ENCODE measurements around the gene CD27.
"Not testable (repeated sequence)": the region's sequence is repeated elsewhere in the genome, so short reads cannot be mapped to it uniquely, and the experiment has no call there.

Gene CD27

GRCh38 chr12:6444704-6445688 lies at the start of gene CD27:
Gene CD27, plus strand, starts transcription at chr12:6444955. Its CDS starts 141 bp downstream, at chr12:6445096.
- no peak for DNase-seq (ENCODE audit: low spot score)

- no peak for DNase-seq (ENCODE audit: low spot score)
These were observed 48.7 kb upstream of the CD27 start for GRCh38 chr12:6396031-6396430.

GRCh38 chr12:6399884-6400644 lies 44.7 kb upstream of the CD27 start:
- no peak for DNase-seq (ENCODE audit: low spot score)

- DNase-seq (ENCODE audit: low spot score) = no peak
These were observed 40.4 kb upstream of the CD27 start for GRCh38 chr12:6404390-6404789.

- DNase-seq (ENCODE audit: low spot score) = no peak
These were observed 38.8 kb upstream of the CD27 start for GRCh38 chr12:6405963-6406362.

- no peak for DNase-seq (ENCODE audit: low spot score)
These were observed 37.4 kb upstream of the CD27 start for GRCh38 chr12:6407236-6407954.

GRCh38 chr12:6416596-6416995 lies 28.2 kb upstream of the CD27 start:
- DNase-seq (ENCODE audit: low spot score) = no peak

- DNase-seq (ENCODE audit: low spot score) = no peak
These were observed 26.0 kb upstream of the CD27 start for GRCh38 chr12:6418796-6419195.

GRCh38 chr12:6420364-6420763 lies 24.4 kb upstream of the CD27 start:
- no peak for DNase-seq (ENCODE audit: low spot score)

- peak; percentile 92 for DNase-seq (ENCODE audit: low spot score)
These were observed 21.3 kb upstream of the CD27 start for GRCh38 chr12:6423267-6424007.

- DNase-seq (ENCODE audit: low spot score) = no peak
These were observed 20.8 kb upstream of the CD27 start for GRCh38 chr12:6424008-6424347.

- DNase-seq (ENCODE audit: low spot score) = no peak
These were observed 19.9 kb upstream of the CD27 start for GRCh38 chr12:6424866-6425265.

- no peak for DNase-seq (ENCODE audit: low spot score)
These were observed 18.9 kb upstream of the CD27 start for GRCh38 chr12:6425590-6426531.

- no peak for DNase-seq (ENCODE audit: low spot score)
These were observed 17.7 kb upstream of the CD27 start for GRCh38 chr12:6426882-6427671.

GRCh38 chr12:6427796-6428195 lies 17.0 kb upstream of the CD27 start:
- DNase-seq (ENCODE audit: low spot score) = not testable (repeated sequence)

GRCh38 chr12:6428326-6428725 lies 16.4 kb upstream of the CD27 start:
- no peak for DNase-seq (ENCODE audit: low spot score)

- no peak for DNase-seq (ENCODE audit: low spot score)
These were observed 14.4 kb upstream of the CD27 start for GRCh38 chr12:6430124-6430989.

- DNase-seq (ENCODE audit: low spot score) = no peak
These were observed 11.8 kb upstream of the CD27 start for GRCh38 chr12:6432991-6433390.

Data from iPS-NIHi11 (cell line).